Posterior vena cava (tissue), 2 donors: ENCODE results near the gene AGBL4. TPM values are rescaled to one million over a fixed set of nuclear protein-coding genes. Genes with fewer than 3 reads are reported as not detected.

Experiments
- DNase-seq: peaks from one replicate; pipeline ENCODE4 v3.0.0-alpha.2; 2020; ENCODE audit warnings: low spot score
- intact Hi-C, 2 donors: fragments of 100-400 bp; cut with DNase I; formaldehyde crosslinking; loops; one replicate each; pipeline versions ENCODE4 v1.14.1 to v1.14.2; 2022 to 2023
- total RNA-seq, 2 donors: library from RNA; stranded (reverse); fragmentation: NEBNext Ultra II Directional; extraction: Animal tissue kit (Norgen Biotek cat#: 25700); gene quantifications; one replicate each; pipeline ENCODE4 v1.2.1, GENCODE V29; 2021
- donor health status: DM: yes; HTN: yes; CAD: no.
- donor health status: DM: yes; HTN: yes; CAD: no.

The AGBL4 gene
- total RNA-seq, 2 donors from 2014 or later = not detected

- no peak for DNase-seq
- intact Hi-C loops = no loop called here
Observed at GRCh38 chr1:48673332-48674105, 1350.2 kb downstream of the AGBL4 start.

- intact Hi-C loops = no loop called here
- no peak for DNase-seq
Observed at GRCh38 chr1:48671578-48671977, 1352.2 kb downstream of the AGBL4 start.

GRCh38 chr1:48670234-48671020 lies 1353.3 kb downstream of the AGBL4 start:
- intact Hi-C loops = no loop called here
- DNase-seq = no peak

- DNase-seq = no peak
- intact Hi-C loops = no loop called here
Observed at GRCh38 chr1:48668339-48668738, 1355.4 kb downstream of the AGBL4 start.

- no peak for DNase-seq
- intact Hi-C loops = no loop called here
Observed at GRCh38 chr1:48667782-48668181, 1356.0 kb downstream of the AGBL4 start.

- no peak for DNase-seq
- intact Hi-C loops = no loop called here
Observed at GRCh38 chr1:48665708-48666407, 1357.9 kb downstream of the AGBL4 start.

- intact Hi-C loops = no loop called here
- DNase-seq = no peak
Observed at GRCh38 chr1:48661726-48662463, 1361.9 kb downstream of the AGBL4 start.

GRCh38 chr1:48659801-48660200 lies 1364.0 kb downstream of the AGBL4 start:
- intact Hi-C loops = no loop called here
- no peak for DNase-seq

- intact Hi-C loops = no loop called here
- no peak for DNase-seq
Observed at GRCh38 chr1:48657413-48657812, 1366.3 kb downstream of the AGBL4 start.

- no peak for DNase-seq
- intact Hi-C loops = no loop called here
Observed at GRCh38 chr1:48654606-48655210, 1369.0 kb downstream of the AGBL4 start.

- no peak for DNase-seq
- intact Hi-C loops = no loop called here
Observed at GRCh38 chr1:48652334-48652733, 1371.4 kb downstream of the AGBL4 start.

- no peak for DNase-seq
- intact Hi-C loops = no loop called here
Observed at GRCh38 chr1:48649880-48650279, 1373.9 kb downstream of the AGBL4 start.

- intact Hi-C loops = no loop called here
Observed at GRCh38 chr1:48645883-48646282, 1377.9 kb downstream of the AGBL4 start.

GRCh38 chr1:48644905-48645605 lies 1378.7 kb downstream of the AGBL4 start:
- intact Hi-C loops = no loop called here
- DNase-seq = no peak

More at GRCh38 chr1:48645883-48646282, 1377.9 kb downstream of the AGBL4 start:
- no peak for DNase-seq

- no peak for DNase-seq
- intact Hi-C loops = no loop called here
Observed at GRCh38 chr1:48644190-48644900, 1379.4 kb downstream of the AGBL4 start.

GRCh38 chr1:48643193-48643592 lies 1380.6 kb downstream of the AGBL4 start:
- DNase-seq = no peak
- intact Hi-C loops = no loop called here

GRCh38 chr1:48640836-48641492 lies 1382.8 kb downstream of the AGBL4 start:
- DNase-seq = no peak
- intact Hi-C loops = no loop called here
